Heart left ventricle (tissue), 16 donors: Measurements from ENCODE around the gene OLFML2B. TPM values are rescaled to one million over a fixed set of nuclear protein-coding genes. Genes with fewer than 3 reads are reported as not detected.

ENCODE experiments used
- ATAC-seq, 4 donors: fragments of 200-7000 bp; cut with Tn5 transposase; one replicate each; pipeline ENCODE4 v1.9.1; 2020 to 2022; ENCODE audit warnings: moderate library complexity in 4 of 4, mild to moderate bottlenecking in 3 of 4, moderate number of reproducible peaks in 1 of 4
- DNase-seq, 5 donors: peaks; one replicate each; pipeline ENCODE4 v3.0.0-alpha.2; 2020
- H3K27ac ChIP-seq, 12 donors: fragments of 200-600 bp; sonication (generic) in 4 of 12; one replicate each; pipeline versions ENCODE4 v1.5.0 to v1.8.0; 2016 to 2022; ENCODE audit warnings: mild to moderate bottlenecking in 2 of 12
- H3K27me3 ChIP-seq, 9 donors: fragments of 200-600 bp; sonication (generic) in 2 of 9; one replicate each; pipeline versions ENCODE4 v1.5.1 to v1.8.0; 2016 to 2022; ENCODE audit warnings: mild to moderate bottlenecking in 3 of 9
- H3K36me3 ChIP-seq, 9 donors: fragments of 200-600 bp; sonication (generic) in 2 of 9; one replicate each; pipeline versions ENCODE4 v1.5.0 to v1.8.0; 2018 to 2022; ENCODE audit warnings: mild to moderate bottlenecking in 2 of 9
- H3K4me1 ChIP-seq, 12 donors: fragments of 200-600 bp; sonication (generic) in 4 of 12; one replicate each; pipeline versions ENCODE4 v1.5.0 to v1.8.0; 2016 to 2022; ENCODE audit warnings: mild to moderate bottlenecking in 3 of 12
- H3K4me3 ChIP-seq, 12 donors: fragments of 200-600 bp; sonication (generic) in 4 of 12; one replicate each; pipeline versions ENCODE4 v1.5.0 to v1.8.0; 2017 to 2022; ENCODE audit warnings: mild to moderate bottlenecking in 9 of 12, moderate library complexity in 4 of 12
- H3K9me3 ChIP-seq, 12 donors: fragments of 200-600 bp; sonication (generic) in 4 of 12; one replicate each; pipeline versions ENCODE4 v1.5.0 to v1.8.0; 2016 to 2022; ENCODE audit warnings: mild to moderate bottlenecking in 1 of 12
- POLR2A ChIP-seq, 2 donors: fragments of 450-650 bp; IDR thresholded peaks; one replicate each; pipeline ENCODE4 v1.6.1; 2017; ENCODE audit warnings: antibody characterized with exemption in 2 of 2, mild to moderate bottlenecking in 2 of 2, moderate library complexity in 2 of 2
- WGBS, 4 donors: extraction: QIAGEN DNeasy Blood & Tissue Kit in 2 of 4; methylation state at CpG; one replicate each; pipeline versions ENCODE4 v1.1.5 to v1.1.7; 2013 to 2018; 5-methylcytosine and 5-hydroxymethylcytosine counted together
- intact Hi-C, 10 donors: fragments of 100-400 bp; cut with DNase I; formaldehyde crosslinking; loops; one replicate each; pipeline versions ENCODE4 v1.11.1 to v1.14.2; 2022
- polyA plus RNA-seq, 2 donors: library from polyadenylated mRNA; stranded (reverse); fragments of 200-250 nt; gene quantifications; one replicate each; pipeline ENCODE4 v1.2.3, GENCODE V29; 2013
- total RNA-seq, 9 donors: library from RNA; depleted of rRNA in 2 of 9; stranded (reverse); fragments of >200 nt in 2 of 9; fragmentation: NEBNext Ultra II Directional in 3 of 9; extraction: Animal tissue kit (Norgen Biotek cat#: 25700) in 3 of 9; gene quantifications; one replicate each; pipeline versions ENCODE4 v1.1.0 to v1.2.4, GENCODE V29; 2016 to 2023
- TF ChIP-seq, protein P1 (sequence below), 12 donors: fragments of 200-600 bp; sonication (generic) in 4 of 12; IDR thresholded peaks; one replicate each; pipeline versions ENCODE4 v1.5.0 to v1.8.0; 2018 to 2022; ENCODE audit warnings: antibody characterized with exemption in 12 of 12, mild to moderate bottlenecking in 5 of 12
- donor health status: ischemic (EF 13 %, LVEDD 7.1; RV severe dilation, severe dysfunction).
- donor health status: healthy with polysubstance abuse.
- donor health status: DM: no; HTN: yes; CAD: no.
- donor health status: DM: no; HTN: no; CAD: no.
- donor health status: ischemic (EF 25% LVEDD 6.9; RV normal size, moderate dysfunction).
- donor health status: ischemic (EF 25% LVEDD 5.7; RV mildly dilated, moderate dysfunction).
- donor health status: healthy.
- donor health status: DM: yes; HTN: yes; CAD: no.
- donor health status: ischemic (EF 35%, LVEDD 5.7; RV mildly dilated, moderate dysfunction).
- donor health status: nonischemic (EF 11% LVEDD 7.7; RV severe dilation, severe dysfunction).
- donor health status: DM: yes; HTN: yes; CAD: no.
- donor health status: PGD.
- donor health status: ischemic (EF 29% LVEDD 5.4; RV normal size, mild dysfunction).
- donor health status: nonischemic (EF 23%, LVEDD 6.1; RV moderate dilation, normal function).

The OLFML2B gene
- total and polyA plus RNA-seq, 11 donors: 0.75 to 39.2 (median 2.8) TPM

DNA sequence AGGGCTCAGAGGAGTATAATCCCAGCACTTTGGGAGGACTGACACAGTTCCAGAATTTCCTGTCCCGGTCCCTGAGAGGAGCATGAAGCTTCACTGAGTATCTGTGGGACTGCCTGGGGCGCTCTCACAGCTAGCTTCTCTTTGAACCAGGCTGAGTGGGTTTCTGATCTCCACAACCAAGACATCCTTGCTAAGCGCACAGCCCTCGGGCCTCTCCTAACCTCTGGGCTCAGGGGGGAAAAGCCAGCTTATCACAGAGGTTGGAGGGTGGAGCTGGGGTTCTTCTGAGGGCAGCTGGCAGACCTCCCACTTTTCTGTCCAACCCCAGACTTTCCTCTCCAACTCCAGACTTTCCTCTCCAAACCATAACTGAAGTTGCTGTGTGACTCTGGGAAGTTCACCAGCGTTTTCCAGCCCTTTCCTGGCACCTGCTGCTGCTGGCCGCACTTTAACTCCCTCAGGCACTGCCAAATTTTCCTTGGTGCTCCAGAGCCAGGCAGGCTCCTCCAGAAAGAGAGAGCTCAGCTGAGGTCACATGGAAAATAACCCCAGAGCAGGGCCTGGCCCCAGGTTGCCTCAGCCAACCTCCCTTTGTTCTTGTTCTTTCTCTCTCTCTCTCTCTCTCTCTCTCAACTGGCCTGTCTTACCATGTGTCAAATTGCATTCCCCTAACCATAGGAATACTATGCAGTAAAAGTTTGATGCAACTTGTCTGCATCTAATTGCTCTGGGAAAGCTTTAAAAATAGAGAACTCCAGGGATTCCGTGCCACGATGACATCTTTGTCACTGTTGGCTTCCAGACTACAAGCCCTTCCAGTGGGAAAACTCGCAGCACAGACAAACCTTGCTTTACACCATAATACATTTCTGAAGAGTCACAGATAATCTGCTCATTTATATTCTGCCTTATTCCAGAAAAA is 49.5 kb downstream of the OLFML2B start:
- ATAC-seq: peak; percentile 76 to 93 (median 86)
- H3K27me3 ChIP-seq: no peaks in the 10 kb centered on the region
- TF ChIP-seq, protein P1, sequence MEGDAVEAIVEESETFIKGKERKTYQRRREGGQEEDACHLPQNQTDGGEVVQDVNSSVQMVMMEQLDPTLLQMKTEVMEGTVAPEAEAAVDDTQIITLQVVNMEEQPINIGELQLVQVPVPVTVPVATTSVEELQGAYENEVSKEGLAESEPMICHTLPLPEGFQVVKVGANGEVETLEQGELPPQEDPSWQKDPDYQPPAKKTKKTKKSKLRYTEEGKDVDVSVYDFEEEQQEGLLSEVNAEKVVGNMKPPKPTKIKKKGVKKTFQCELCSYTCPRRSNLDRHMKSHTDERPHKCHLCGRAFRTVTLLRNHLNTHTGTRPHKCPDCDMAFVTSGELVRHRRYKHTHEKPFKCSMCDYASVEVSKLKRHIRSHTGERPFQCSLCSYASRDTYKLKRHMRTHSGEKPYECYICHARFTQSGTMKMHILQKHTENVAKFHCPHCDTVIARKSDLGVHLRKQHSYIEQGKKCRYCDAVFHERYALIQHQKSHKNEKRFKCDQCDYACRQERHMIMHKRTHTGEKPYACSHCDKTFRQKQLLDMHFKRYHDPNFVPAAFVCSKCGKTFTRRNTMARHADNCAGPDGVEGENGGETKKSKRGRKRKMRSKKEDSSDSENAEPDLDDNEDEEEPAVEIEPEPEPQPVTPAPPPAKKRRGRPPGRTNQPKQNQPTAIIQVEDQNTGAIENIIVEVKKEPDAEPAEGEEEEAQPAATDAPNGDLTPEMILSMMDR (IDR thresholded peaks at IDR 0.05): no peak
- no peak for TF ChIP-seq POLR2A (IDR thresholded peaks at IDR 0.05)
- intact Hi-C loops: loop anchor here in 2 of 10 donors (5.0 to 10.0 kb wide), 2 partner anchors 48 to 99 kb away; partner anchors contain the start of gene OLFML2B (in 1 of the 2)
- no peak overlapping the region for H3K4me3 ChIP-seq
- peak in 4 of 5 donors; percentile 36 to 79 (median 68) for DNase-seq
- H3K27ac ChIP-seq: peak overlapping the region in 8 of 12 donors; percentile 7 to 60 (median 36)
- H3K9me3 ChIP-seq: no peaks in the 10 kb centered on the region
- WGBS, 4 donors: 41 to 48% (median 44%) methylated on average over 8 to 9 of the region's 9 CpGs
- no peaks in the 10 kb centered on the region for H3K36me3 ChIP-seq
- H3K4me1 ChIP-seq: peaks cover 0 to 18% (median 11%) of the 10 kb centered on the region in 12 donors

DNA sequence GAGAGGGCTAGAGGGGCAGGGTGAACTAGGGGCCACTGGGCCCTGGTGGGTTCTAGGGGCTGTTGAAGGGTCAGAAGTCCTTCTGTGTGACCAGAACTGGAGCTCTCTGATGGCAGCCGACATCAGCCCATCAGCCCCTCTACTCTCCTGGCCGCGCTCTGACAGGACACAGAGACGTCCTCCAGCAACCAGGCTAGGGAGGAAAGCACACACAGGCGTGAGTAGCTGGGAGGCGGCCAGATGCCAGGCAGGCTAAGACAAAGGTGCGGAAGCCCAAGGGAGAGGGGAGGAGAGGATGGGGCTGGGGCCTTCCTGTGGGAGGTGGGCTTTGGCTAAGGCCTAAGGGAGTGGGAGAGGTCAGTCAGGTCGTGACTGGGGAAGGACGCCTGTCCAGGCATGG is 50.8 kb downstream of the OLFML2B start:
- Histone ChIP-seq H3K36me3 (no peaks in the 10 kb centered on the region), H3K9me3 (no peaks in the 10 kb centered on the region), H3K27ac (no peak overlapping the region), H3K4me1 (peaks cover 0 to 18% (median 12%) of the 10 kb centered on the region in 12 donors), H3K27me3 (no peaks in the 10 kb centered on the region), H3K4me3 (no peak overlapping the region)
- DNase-seq (no peak), ATAC-seq (no peak)
- intact Hi-C loops: loop anchor here in 2 of 10 donors (5.0 to 10.0 kb wide), 2 partner anchors 49 to 98 kb away; partner anchors contain the start of gene OLFML2B (in 1 of the 2)
- TF ChIP-seq POLR2A (IDR thresholded peaks at IDR 0.05): no peak
- TF ChIP-seq, protein P1 (IDR thresholded peaks at IDR 0.05): no peak
- WGBS, 4 donors: 77 to 88% (median 80%) methylated on average over 8 to 9 of the region's 9 CpGs

DNA sequence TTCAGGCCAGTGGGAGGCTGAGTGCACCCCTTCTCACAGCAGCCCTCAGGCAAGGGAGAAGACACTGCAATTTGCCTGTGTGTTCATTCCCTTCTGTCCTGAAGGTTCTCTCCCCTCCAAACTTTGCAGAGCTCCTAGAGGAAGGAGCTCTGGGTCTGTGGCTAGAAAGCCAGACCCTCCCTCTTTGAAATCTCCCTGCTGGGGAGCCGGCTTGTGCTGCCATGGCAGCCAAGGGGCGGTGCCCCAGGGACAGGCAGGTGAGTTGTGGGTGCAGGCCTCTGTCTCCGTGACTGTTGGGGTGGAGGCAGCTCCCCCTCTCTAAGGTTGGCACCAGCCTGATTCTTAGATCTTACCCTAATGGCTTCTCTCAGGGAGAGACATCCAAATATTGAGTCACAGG is 53.0 kb downstream of the OLFML2B start:
- no peak for ATAC-seq
- intact Hi-C loops: loop anchor here in 2 of 10 donors (5.0 to 10.0 kb wide), 2 partner anchors 52 to 96 kb away; partner anchors contain the start of gene OLFML2B (in 1 of the 2)
- H3K4me1 ChIP-seq: peaks cover 0 to 18% (median 12%) of the 10 kb centered on the region in 12 donors
- 70 to 87% (median 80%) methylated on average over 3 of the region's 3 CpGs for WGBS, 4 donors
- H3K27ac ChIP-seq: no peak overlapping the region
- no peaks in the 10 kb centered on the region for H3K36me3 ChIP-seq
- H3K4me3 ChIP-seq: no peak overlapping the region
- no peaks in the 10 kb centered on the region for H3K27me3 ChIP-seq
- DNase-seq: no peak
- H3K9me3 ChIP-seq: no peaks in the 10 kb centered on the region
- TF ChIP-seq, protein P1 (IDR thresholded peaks at IDR 0.05): no peak
- no peak for TF ChIP-seq POLR2A (IDR thresholded peaks at IDR 0.05)

DNA sequence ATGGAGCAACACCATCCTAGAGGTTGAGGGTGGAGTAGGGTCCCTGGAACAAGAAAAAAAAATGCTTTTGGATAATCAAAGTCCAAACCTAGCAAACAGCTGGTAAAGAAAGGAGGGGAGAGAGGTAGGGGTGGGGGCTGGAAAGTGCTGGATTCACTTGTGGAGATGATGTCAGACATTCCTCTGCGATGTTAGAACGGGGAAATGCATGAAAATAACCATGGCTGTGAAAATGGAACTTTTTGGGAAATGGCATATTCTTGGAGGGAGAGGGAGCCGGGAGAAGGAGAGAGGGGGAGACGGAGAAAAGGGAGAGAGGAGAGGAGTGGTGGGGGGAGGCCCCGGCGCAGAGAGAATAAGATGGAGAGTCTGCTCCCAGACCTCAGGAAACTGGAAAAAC is 53.6 kb downstream of the OLFML2B start:
- intact Hi-C loops: loop anchor here in 2 of 10 donors (5.0 to 10.0 kb wide), 2 partner anchors 52 to 95 kb away; partner anchors contain the start of gene OLFML2B (in 1 of the 2)
- DNase-seq: no peak
- Histone ChIP-seq H3K36me3 (no peaks in the 10 kb centered on the region), H3K27ac (no peak overlapping the region), H3K4me3 (no peak overlapping the region), H3K9me3 (no peaks in the 10 kb centered on the region), H3K27me3 (no peaks in the 10 kb centered on the region), H3K4me1 (peaks cover 0 to 18% (median 12%) of the 10 kb centered on the region in 12 donors)
- 74 to 79% (median 77%) methylated on average over 6 of the region's 6 CpGs for WGBS, 4 donors
- no peak for ATAC-seq
- TF ChIP-seq POLR2A (IDR thresholded peaks at IDR 0.05): no peak
- TF ChIP-seq, protein P1 (IDR thresholded peaks at IDR 0.05): no peak
